MM.1S (cell line): Measurements from ENCODE around the gene MPPED1.

Experiments used
- CTCF ChIP-seq: fragments of 300-600 bp; sonication (generic); IDR thresholded peaks from 2 replicates; pipeline ENCODE4 v1.5.1; 2016; ENCODE audit warnings: antibody characterized with exemption, low read length, mixed read lengths
- EZH2 ChIP-seq: fragments of 300-600 bp; sonication (generic); optimal IDR thresholded peaks from 2 replicates; pipeline ENCODE3; 2017; ENCODE audit warnings: low read depth, mild to moderate bottlenecking, antibody characterized with exemption, low read length, mixed read lengths

GRCh38 chr22:43550024-43550620 is 138.3 kb downstream of the MPPED1 start:
- TF ChIP-seq CTCF = no peak
- no peak for TF ChIP-seq EZH2
